ENCODE measurements around the gene KIF15.

Gene KIF15, protein sequence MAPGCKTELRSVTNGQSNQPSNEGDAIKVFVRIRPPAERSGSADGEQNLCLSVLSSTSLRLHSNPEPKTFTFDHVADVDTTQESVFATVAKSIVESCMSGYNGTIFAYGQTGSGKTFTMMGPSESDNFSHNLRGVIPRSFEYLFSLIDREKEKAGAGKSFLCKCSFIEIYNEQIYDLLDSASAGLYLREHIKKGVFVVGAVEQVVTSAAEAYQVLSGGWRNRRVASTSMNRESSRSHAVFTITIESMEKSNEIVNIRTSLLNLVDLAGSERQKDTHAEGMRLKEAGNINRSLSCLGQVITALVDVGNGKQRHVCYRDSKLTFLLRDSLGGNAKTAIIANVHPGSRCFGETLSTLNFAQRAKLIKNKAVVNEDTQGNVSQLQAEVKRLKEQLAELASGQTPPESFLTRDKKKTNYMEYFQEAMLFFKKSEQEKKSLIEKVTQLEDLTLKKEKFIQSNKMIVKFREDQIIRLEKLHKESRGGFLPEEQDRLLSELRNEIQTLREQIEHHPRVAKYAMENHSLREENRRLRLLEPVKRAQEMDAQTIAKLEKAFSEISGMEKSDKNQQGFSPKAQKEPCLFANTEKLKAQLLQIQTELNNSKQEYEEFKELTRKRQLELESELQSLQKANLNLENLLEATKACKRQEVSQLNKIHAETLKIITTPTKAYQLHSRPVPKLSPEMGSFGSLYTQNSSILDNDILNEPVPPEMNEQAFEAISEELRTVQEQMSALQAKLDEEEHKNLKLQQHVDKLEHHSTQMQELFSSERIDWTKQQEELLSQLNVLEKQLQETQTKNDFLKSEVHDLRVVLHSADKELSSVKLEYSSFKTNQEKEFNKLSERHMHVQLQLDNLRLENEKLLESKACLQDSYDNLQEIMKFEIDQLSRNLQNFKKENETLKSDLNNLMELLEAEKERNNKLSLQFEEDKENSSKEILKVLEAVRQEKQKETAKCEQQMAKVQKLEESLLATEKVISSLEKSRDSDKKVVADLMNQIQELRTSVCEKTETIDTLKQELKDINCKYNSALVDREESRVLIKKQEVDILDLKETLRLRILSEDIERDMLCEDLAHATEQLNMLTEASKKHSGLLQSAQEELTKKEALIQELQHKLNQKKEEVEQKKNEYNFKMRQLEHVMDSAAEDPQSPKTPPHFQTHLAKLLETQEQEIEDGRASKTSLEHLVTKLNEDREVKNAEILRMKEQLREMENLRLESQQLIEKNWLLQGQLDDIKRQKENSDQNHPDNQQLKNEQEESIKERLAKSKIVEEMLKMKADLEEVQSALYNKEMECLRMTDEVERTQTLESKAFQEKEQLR (N-terminal part only)

GRCh38 chr3:44761424-44762169 lies at the start of gene KIF15, which contains the start of gene KIAA1143:
KIF15 (plus strand) TSS chr3:44761794; CDS start chr3:44761866, 72 bp downstream.
KIAA1143 (minus strand) TSS chr3:44761619; CDS start chr3:44761602, 17 bp downstream.
- ChIA-PET CTCF (interaction anchor here (0.5 to 1.1 kb wide), 7 partner anchors 87 to 517 kb away, joined by 3 to 4 read pairs (median 3); no protein-coding TSS in a partner anchor), POLR2A (interaction anchor here (0.5 to 1.4 kb wide), 7 partner anchors 15 to 250 kb away, joined by 3 to 11 read pairs (median 4); partner anchors contain the start of genes EXOSC7, ZDHHC3, ZNF35 and ZNF501)
- H3K4me1 ChIP-seq (ENCODE audit: control insufficient read depth, insufficient read depth, low read length) = no peaks in the 10 kb centered on the region
- H3K36me3 ChIP-seq (ENCODE audit: control insufficient read depth in 2 of 2, insufficient read depth in 1 of 2, low read length in 2 of 2) = peaks cover 0 to 49% of the 10 kb centered on the region in 2 experiments; a peak in 2 of 3 replicates
- peak within 1 kb of the TSS; percentile 72 for H3K27ac ChIP-seq (ENCODE audit: extremely low read depth, low read depth, low read length)
- H3K9me3 ChIP-seq (ENCODE audit: control insufficient read depth, insufficient read depth, low read depth, low read length) = no peaks in the 10 kb centered on the region
- H3K4me3 ChIP-seq (ENCODE audit: low read depth, low read length) = peak within 1 kb of the TSS; percentile 87
- no peak for TF ChIP-seq ZNF785 (tag by site-specific recombination; IDR thresholded peaks at IDR 0.05)
- no peak; the same call in none of the 2 replicates for TF ChIP-seq ZNF398 (tag by site-specific recombination; IDR thresholded peaks at IDR 0.05)
- TF ChIP-seq, protein P1, sequence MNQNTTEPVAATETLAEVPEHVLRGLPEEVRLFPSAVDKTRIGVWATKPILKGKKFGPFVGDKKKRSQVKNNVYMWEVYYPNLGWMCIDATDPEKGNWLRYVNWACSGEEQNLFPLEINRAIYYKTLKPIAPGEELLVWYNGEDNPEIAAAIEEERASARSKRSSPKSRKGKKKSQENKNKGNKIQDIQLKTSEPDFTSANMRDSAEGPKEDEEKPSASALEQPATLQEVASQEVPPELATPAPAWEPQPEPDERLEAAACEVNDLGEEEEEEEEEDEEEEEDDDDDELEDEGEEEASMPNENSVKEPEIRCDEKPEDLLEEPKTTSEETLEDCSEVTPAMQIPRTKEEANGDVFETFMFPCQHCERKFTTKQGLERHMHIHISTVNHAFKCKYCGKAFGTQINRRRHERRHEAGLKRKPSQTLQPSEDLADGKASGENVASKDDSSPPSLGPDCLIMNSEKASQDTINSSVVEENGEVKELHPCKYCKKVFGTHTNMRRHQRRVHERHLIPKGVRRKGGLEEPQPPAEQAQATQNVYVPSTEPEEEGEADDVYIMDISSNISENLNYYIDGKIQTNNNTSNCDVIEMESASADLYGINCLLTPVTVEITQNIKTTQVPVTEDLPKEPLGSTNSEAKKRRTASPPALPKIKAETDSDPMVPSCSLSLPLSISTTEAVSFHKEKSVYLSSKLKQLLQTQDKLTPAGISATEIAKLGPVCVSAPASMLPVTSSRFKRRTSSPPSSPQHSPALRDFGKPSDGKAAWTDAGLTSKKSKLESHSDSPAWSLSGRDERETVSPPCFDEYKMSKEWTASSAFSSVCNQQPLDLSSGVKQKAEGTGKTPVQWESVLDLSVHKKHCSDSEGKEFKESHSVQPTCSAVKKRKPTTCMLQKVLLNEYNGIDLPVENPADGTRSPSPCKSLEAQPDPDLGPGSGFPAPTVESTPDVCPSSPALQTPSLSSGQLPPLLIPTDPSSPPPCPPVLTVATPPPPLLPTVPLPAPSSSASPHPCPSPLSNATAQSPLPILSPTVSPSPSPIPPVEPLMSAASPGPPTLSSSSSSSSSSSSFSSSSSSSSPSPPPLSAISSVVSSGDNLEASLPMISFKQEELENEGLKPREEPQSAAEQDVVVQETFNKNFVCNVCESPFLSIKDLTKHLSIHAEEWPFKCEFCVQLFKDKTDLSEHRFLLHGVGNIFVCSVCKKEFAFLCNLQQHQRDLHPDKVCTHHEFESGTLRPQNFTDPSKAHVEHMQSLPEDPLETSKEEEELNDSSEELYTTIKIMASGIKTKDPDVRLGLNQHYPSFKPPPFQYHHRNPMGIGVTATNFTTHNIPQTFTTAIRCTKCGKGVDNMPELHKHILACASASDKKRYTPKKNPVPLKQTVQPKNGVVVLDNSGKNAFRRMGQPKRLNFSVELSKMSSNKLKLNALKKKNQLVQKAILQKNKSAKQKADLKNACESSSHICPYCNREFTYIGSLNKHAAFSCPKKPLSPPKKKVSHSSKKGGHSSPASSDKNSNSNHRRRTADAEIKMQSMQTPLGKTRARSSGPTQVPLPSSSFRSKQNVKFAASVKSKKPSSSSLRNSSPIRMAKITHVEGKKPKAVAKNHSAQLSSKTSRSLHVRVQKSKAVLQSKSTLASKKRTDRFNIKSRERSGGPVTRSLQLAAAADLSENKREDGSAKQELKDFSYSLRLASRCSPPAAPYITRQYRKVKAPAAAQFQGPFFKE (tag by site-specific recombination; IDR thresholded peaks at IDR 0.05; ENCODE audit: borderline replicate concordance) = no peak
- peak; percentile 63 for TF ChIP-seq ZNF2 (tag by site-specific recombination; IDR thresholded peaks at IDR 0.05)
- no peak for TF ChIP-seq BCL11A (tag by site-specific recombination; IDR thresholded peaks at IDR 0.05; ENCODE audit: low read depth)
- peak; percentile 67 for TF ChIP-seq ZNF843 (tag by site-specific recombination; IDR thresholded peaks at IDR 0.05)
- TF ChIP-seq ZXDB (tag by site-specific recombination; IDR thresholded peaks at IDR 0.05) = peak; percentile 89
- peak; percentile 82; the same call in 1 of the 2 replicates for TF ChIP-seq SP7 (tag by site-specific recombination; IDR thresholded peaks at IDR 0.05)
- no peak for TF ChIP-seq GLI2 (tag by site-specific recombination; IDR thresholded peaks at IDR 0.05; ENCODE audit: borderline replicate concordance, low read depth)
- TF ChIP-seq ZNF621 (tag by site-specific recombination; IDR thresholded peaks at IDR 0.05) = no peak
- no peak for TF ChIP-seq ZNF239 (tag by site-specific recombination; IDR thresholded peaks at IDR 0.05)
- TF ChIP-seq ZNF555 (tag by site-specific recombination; conservative IDR thresholded peaks at IDR 0.05) = no peak
- TF ChIP-seq ZBTB7A (tag by site-specific recombination; IDR thresholded peaks at IDR 0.05; ENCODE audit: low read depth) = no peak
- TF ChIP-seq ZNF768 (tag by site-specific recombination; IDR thresholded peaks at IDR 0.05) = no peak
- 0 out of 2 replicates have a peak, but pooled peaks have one; percentile 39 for TF ChIP-seq BCL11B (tag by site-specific recombination; IDR thresholded peaks at IDR 0.05; ENCODE audit: low read depth)
- TF ChIP-seq ZNF624 (tag by site-specific recombination; IDR thresholded peaks at IDR 0.05) = no peak
- no peak for TF ChIP-seq ZNF530 (tag by site-specific recombination; IDR thresholded peaks at IDR 0.05; ENCODE audit: low read depth)
- TF ChIP-seq ZNF350 (tag by site-specific recombination; IDR thresholded peaks at IDR 0.05) = no peak
- TF ChIP-seq ZNF10 (tag by site-specific recombination; IDR thresholded peaks at IDR 0.05) = no peak
- no peak for TF ChIP-seq ZNF248 (tag by site-specific recombination; IDR thresholded peaks at IDR 0.05)
- TF ChIP-seq, protein P2, sequence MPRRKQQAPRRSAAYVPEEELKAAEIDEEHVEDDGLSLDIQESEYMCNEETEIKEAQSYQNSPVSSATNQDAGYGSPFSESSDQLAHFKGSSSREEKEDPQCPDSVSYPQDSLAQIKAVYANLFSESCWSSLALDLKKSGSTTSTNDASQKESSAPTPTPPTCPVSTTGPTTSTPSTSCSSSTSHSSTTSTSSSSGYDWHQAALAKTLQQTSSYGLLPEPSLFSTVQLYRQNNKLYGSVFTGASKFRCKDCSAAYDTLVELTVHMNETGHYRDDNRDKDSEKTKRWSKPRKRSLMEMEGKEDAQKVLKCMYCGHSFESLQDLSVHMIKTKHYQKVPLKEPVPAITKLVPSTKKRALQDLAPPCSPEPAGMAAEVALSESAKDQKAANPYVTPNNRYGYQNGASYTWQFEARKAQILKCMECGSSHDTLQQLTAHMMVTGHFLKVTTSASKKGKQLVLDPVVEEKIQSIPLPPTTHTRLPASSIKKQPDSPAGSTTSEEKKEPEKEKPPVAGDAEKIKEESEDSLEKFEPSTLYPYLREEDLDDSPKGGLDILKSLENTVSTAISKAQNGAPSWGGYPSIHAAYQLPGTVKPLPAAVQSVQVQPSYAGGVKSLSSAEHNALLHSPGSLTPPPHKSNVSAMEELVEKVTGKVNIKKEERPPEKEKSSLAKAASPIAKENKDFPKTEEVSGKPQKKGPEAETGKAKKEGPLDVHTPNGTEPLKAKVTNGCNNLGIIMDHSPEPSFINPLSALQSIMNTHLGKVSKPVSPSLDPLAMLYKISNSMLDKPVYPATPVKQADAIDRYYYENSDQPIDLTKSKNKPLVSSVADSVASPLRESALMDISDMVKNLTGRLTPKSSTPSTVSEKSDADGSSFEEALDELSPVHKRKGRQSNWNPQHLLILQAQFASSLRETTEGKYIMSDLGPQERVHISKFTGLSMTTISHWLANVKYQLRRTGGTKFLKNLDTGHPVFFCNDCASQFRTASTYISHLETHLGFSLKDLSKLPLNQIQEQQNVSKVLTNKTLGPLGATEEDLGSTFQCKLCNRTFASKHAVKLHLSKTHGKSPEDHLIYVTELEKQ (tag by site-specific recombination; IDR thresholded peaks at IDR 0.05; ENCODE audit: borderline replicate concordance) = no peak
